ENCODE data around the gene SORCS2. TPM values are rescaled to one million over a fixed set of nuclear protein-coding genes. Genes with fewer than 3 reads are reported as not detected.

The SORCS2 gene
- total and polyA plus RNA-seq, 4 donors: 2.2 to 7.7 (median 2.5) TPM

GRCh38 chr4:7337196-7338058 is 145.1 kb downstream of the SORCS2 start:
- Histone ChIP-seq H3K36me3 (ENCODE audit: control insufficient read depth in 4 of 4, insufficient read depth in 4 of 4, low read length in 4 of 4) (no peaks in the 10 kb centered on the region), H3K27ac (ENCODE audit: low read depth in 1 of 2, low read length in 1 of 2) (no peak overlapping the region), H3K9ac (ENCODE audit: insufficient read depth in 1 of 2, low read length in 2 of 2) (no peak overlapping the region), H3K4me3 (no peak overlapping the region), H3K27me3 (ENCODE audit: control insufficient read depth in 3 of 3, insufficient read depth in 3 of 3, low read length in 2 of 3) (no peaks in the 10 kb centered on the region), H3K9me3 (ENCODE audit: control insufficient read depth in 4 of 4, insufficient read depth in 3 of 4, low read length in 3 of 4) (peaks cover 0 to 10% (median 2%) of the 10 kb centered on the region in 4 donors), H3K4me1 (ENCODE audit: control insufficient read depth in 5 of 5, insufficient read depth in 5 of 5, low read length in 5 of 5) (peaks cover 0 to 19% (median 0%) of the 10 kb centered on the region in 5 donors)
- 74 to 83% methylated on average over 21 to 22 of the region's 22 CpGs for WGBS, 2 donors
- no peak for DNase-seq
- no peak for ATAC-seq (ENCODE audit: insufficient read depth, low FRiP score)
- TF ChIP-seq CTCF (IDR thresholded peaks at IDR 0.05; ENCODE audit: control extremely low read depth, extremely low read depth): no peak

GRCh38 chr4:7338059-7338452 is 145.7 kb downstream of the SORCS2 start:
- DNase-seq (no peak), ATAC-seq (ENCODE audit: insufficient read depth, low FRiP score) (no peak)
- Histone ChIP-seq H3K9me3 (ENCODE audit: control insufficient read depth in 4 of 4, insufficient read depth in 3 of 4, low read length in 3 of 4) (peaks cover 0 to 10% (median 2%) of the 10 kb centered on the region in 4 donors), H3K9ac (ENCODE audit: insufficient read depth in 1 of 2, low read length in 2 of 2) (no peak overlapping the region), H3K4me3 (no peak overlapping the region), H3K27me3 (ENCODE audit: control insufficient read depth in 3 of 3, insufficient read depth in 3 of 3, low read length in 2 of 3) (no peaks in the 10 kb centered on the region), H3K27ac (ENCODE audit: low read depth in 1 of 2, low read length in 1 of 2) (no peak overlapping the region), H3K4me1 (ENCODE audit: control insufficient read depth in 5 of 5, insufficient read depth in 5 of 5, low read length in 5 of 5) (peaks cover 0 to 15% (median 0%) of the 10 kb centered on the region in 5 donors), H3K36me3 (ENCODE audit: control insufficient read depth in 4 of 4, insufficient read depth in 4 of 4, low read length in 4 of 4) (no peaks in the 10 kb centered on the region)
- TF ChIP-seq CTCF (IDR thresholded peaks at IDR 0.05; ENCODE audit: control extremely low read depth, extremely low read depth): no peak
- WGBS, 2 donors: 91 to 92% methylated on average over 5 of the region's 5 CpGs

- H3K36me3 ChIP-seq (ENCODE audit: control insufficient read depth in 4 of 4, insufficient read depth in 4 of 4, low read length in 4 of 4): no peaks in the 10 kb centered on the region
- WGBS, 2 donors: 94% methylated on average over 19 of the region's 19 CpGs
- no peaks in the 10 kb centered on the region for H3K27me3 ChIP-seq (ENCODE audit: control insufficient read depth in 3 of 3, insufficient read depth in 3 of 3, low read length in 2 of 3)
- no peak for ATAC-seq (ENCODE audit: insufficient read depth, low FRiP score)
- no peak for DNase-seq
- peaks cover 0 to 9% (median 0%) of the 10 kb centered on the region in 5 donors for H3K4me1 ChIP-seq (ENCODE audit: control insufficient read depth in 5 of 5, insufficient read depth in 5 of 5, low read length in 5 of 5)
- H3K4me3 ChIP-seq: no peak overlapping the region
- H3K9me3 ChIP-seq (ENCODE audit: control insufficient read depth in 4 of 4, insufficient read depth in 3 of 4, low read length in 3 of 4): peaks cover 0 to 10% (median 2%) of the 10 kb centered on the region in 4 donors
- no peak overlapping the region for H3K9ac ChIP-seq (ENCODE audit: insufficient read depth in 1 of 2, low read length in 2 of 2)
- no peak for TF ChIP-seq CTCF (IDR thresholded peaks at IDR 0.05; ENCODE audit: control extremely low read depth, extremely low read depth)
- H3K27ac ChIP-seq (ENCODE audit: low read depth in 1 of 2, low read length in 1 of 2): no peak overlapping the region
Measured at GRCh38 chr4:7338876-7339623, 146.7 kb downstream of the SORCS2 start.
